Psoas muscle (tissue), 8 donors: ENCODE results near the gene CLEC2L. TPM values are rescaled to one million over a fixed set of nuclear protein-coding genes. Genes with fewer than 3 reads are reported as not detected.

Experiments
- ATAC-seq, 4 donors: fragments of 200-7000 bp; cut with Tn5 transposase; one replicate each; pipeline ENCODE4 v1.9.1; 2020; ENCODE audit warnings: moderate library complexity in 3 of 4, mild to moderate bottlenecking in 2 of 4
- DNase-seq, 2 donors: peaks; one replicate each; pipeline ENCODE4 v3.0.0-alpha.2; 2020
- H3K27ac ChIP-seq: fragments of 200-600 bp; one replicate; pipeline ENCODE4 v1.8.0; 2022
- H3K27me3 ChIP-seq, 3 donors: fragments of 200-600 bp in 1 of 3; one replicate each; pipeline versions ENCODE4 v1.6.1 to v1.8.0; 2013 to 2022; ENCODE audit warnings: low read length in 2 of 3, mild to moderate bottlenecking in 2 of 3, moderate library complexity in 1 of 3; ENCODE audit not compliant: insufficient read depth in 3 of 3
- H3K36me3 ChIP-seq, 2 donors: fragments of 200-600 bp in 1 of 2; one replicate each; pipeline versions ENCODE4 v1.6.1 to v1.8.0; 2013 to 2022; ENCODE audit warnings: low read depth in 1 of 2, mild to moderate bottlenecking in 1 of 2, moderate library complexity in 1 of 2; ENCODE audit not compliant: insufficient read depth in 1 of 2
- H3K4me1 ChIP-seq: fragments of 200-600 bp; one replicate; pipeline ENCODE4 v1.8.0; 2022
- H3K4me3 ChIP-seq: fragments of 200-600 bp; one replicate; pipeline ENCODE4 v1.8.0; 2022; ENCODE audit warnings: mild to moderate bottlenecking
- H3K9me3 ChIP-seq: fragments of 200-600 bp; one replicate; pipeline ENCODE4 v1.8.0; 2022
- WGBS, 3 donors: extraction: QIAGEN DNeasy Blood & Tissue Kit; methylation state at CpG; one replicate each; pipeline versions ENCODE4 v1.1.6 to v1.1.7; 2013; 5-methylcytosine and 5-hydroxymethylcytosine counted together
- intact Hi-C, 2 donors: fragments of 100-400 bp; cut with DNase I; formaldehyde crosslinking; loops; one replicate each; pipeline versions ENCODE4 v1.11.0 to v1.14.2; 2022
- polyA plus RNA-seq, 3 donors: library from polyadenylated mRNA; stranded (reverse); fragments of 200-250 nt; gene quantifications; one replicate each; pipeline ENCODE4 v1.2.3, GENCODE V29; 2013
- total RNA-seq, 4 donors: library from RNA; stranded (reverse); fragmentation: NEBNext Ultra II Directional in 2 of 4; extraction: Animal tissue kit (Norgen Biotek cat#: 25700) in 2 of 4; gene quantifications; one replicate each; pipeline versions ENCODE4 v1.2.1 to v1.2.4, GENCODE V29; 2021 to 2023
- TF ChIP-seq, protein P1 (sequence below): fragments of 200-600 bp; IDR thresholded peaks from one replicate; pipeline ENCODE4 v1.8.0; 2022; ENCODE audit warnings: antibody characterized with exemption
- donor health status: healthy with polysubstance abuse.
- donor health status: DM: no; HTN: no; CAD: no; lungs with moderate emphysema.
- donor health status: Bipolar disorder and iron deficiency.
- donor health status: healthy.
- donor health status: DM: yes; HTN: yes; CAD: no.
- donor health status: DM: no; HTN: no; CAD: no.
- donor health status: DM: no; HTN: no; CAD: no.
- donor health status: DM: yes; HTN: yes; CAD: no.

The CLEC2L gene
- total and polyA plus RNA-seq, 7 donors = 0.12 to 1.5 (median 0.83) TPM; not detected in 1

DNA sequence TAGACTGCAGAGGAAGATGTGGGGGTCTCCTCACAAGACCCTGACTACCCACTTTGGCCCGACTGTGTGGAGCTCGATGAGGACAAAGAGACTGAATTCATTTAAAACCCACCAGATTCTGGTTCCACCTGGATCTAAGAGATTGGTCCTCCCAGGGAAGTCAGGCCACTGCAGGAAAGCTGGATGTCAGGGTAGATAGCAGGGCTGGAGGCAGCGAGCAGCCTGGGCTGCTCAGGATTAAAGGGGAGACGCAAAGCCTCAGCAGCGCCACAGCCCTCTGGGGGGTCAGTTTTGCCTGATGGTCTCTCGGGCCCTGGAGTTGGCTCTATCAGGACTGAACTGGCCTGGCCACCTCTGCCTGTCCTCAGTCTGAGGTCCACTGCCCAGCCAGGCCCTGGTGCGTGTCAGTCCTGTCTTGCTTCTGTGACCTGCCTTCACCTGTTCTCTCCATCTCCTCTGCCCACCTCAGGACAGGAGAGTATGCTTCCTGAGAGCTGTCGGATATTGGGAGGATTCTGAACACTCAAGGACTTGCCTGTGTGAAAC is 27.8 kb upstream of the CLEC2L start:
- 84 to 90% (median 84%) methylated on average over 8 of the region's 8 CpGs for WGBS, 3 donors
- TF ChIP-seq, protein P1, sequence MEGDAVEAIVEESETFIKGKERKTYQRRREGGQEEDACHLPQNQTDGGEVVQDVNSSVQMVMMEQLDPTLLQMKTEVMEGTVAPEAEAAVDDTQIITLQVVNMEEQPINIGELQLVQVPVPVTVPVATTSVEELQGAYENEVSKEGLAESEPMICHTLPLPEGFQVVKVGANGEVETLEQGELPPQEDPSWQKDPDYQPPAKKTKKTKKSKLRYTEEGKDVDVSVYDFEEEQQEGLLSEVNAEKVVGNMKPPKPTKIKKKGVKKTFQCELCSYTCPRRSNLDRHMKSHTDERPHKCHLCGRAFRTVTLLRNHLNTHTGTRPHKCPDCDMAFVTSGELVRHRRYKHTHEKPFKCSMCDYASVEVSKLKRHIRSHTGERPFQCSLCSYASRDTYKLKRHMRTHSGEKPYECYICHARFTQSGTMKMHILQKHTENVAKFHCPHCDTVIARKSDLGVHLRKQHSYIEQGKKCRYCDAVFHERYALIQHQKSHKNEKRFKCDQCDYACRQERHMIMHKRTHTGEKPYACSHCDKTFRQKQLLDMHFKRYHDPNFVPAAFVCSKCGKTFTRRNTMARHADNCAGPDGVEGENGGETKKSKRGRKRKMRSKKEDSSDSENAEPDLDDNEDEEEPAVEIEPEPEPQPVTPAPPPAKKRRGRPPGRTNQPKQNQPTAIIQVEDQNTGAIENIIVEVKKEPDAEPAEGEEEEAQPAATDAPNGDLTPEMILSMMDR = no peak
- intact Hi-C loops = loop anchor here in 1 of 2 donors (5.0 kb wide), 1 partner anchor 132 kb away; no protein-coding TSS in a partner anchor

GRCh38 chr7:139496528-139496927 is 27.0 kb upstream of the CLEC2L start:
- no peak for DNase-seq
- TF ChIP-seq, protein P1 = no peak
- no peaks in the 10 kb centered on the region for H3K36me3 ChIP-seq
- peaks cover 11% of the 10 kb centered on the region for H3K9me3 ChIP-seq
- WGBS, 3 donors = 84 to 87% (median 85%) methylated on average over 10 of the region's 10 CpGs
- intact Hi-C loops = loop anchor here in 1 of 2 donors (5.0 kb wide), 1 partner anchor 131 kb away; no protein-coding TSS in a partner anchor
- no peak overlapping the region for H3K27ac ChIP-seq
- H3K4me3 ChIP-seq = no peak overlapping the region
- ATAC-seq = no peak
- peaks cover 0 to 1% (median 0%) of the 10 kb centered on the region in 3 donors for H3K27me3 ChIP-seq
- H3K4me1 ChIP-seq = no peaks in the 10 kb centered on the region

More for the DNA sequence above, 27.8 kb upstream of the CLEC2L start:
- Histone ChIP-seq H3K4me3 (no peak overlapping the region), H3K9me3 (peaks cover 13% of the 10 kb centered on the region), H3K4me1 (no peaks in the 10 kb centered on the region), H3K27me3 (peaks cover 0 to 1% (median 0%) of the 10 kb centered on the region in 3 donors), H3K27ac (no peak overlapping the region), H3K36me3 (no peaks in the 10 kb centered on the region)
- DNase-seq = no peak
- ATAC-seq = no peak

DNA sequence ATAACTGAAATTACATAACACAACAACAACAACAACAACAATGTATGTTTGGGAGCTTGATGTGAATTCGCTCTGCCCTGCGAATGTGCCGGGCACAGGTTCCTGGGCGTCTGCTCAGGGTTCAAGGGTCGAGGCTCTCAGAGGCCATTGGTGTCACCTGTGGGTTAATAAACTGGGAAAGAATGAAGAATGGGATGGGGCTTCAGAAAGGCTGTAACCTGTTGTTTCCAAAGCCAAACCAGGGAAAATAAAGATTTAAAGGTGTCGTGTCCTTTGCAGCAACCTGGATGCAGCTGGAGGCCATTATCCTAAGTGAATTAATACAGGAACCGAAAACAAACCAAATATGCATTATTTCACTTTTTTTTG is 22.7 kb upstream of the CLEC2L start:
- Histone ChIP-seq H3K4me1 (no peaks in the 10 kb centered on the region), H3K9me3 (no peaks in the 10 kb centered on the region), H3K27me3 (no peaks in the 10 kb centered on the region), H3K27ac (no peak overlapping the region), H3K36me3 (no peaks in the 10 kb centered on the region), H3K4me3 (no peak overlapping the region)
- DNase-seq (no peak), ATAC-seq (no peak)
- intact Hi-C loops = loop anchor here (2.0 to 5.0 kb wide), 4 partner anchors 67 to 502 kb away; no protein-coding TSS in a partner anchor
- TF ChIP-seq, protein P1 = no peak
- 94 to 97% (median 94%) methylated on average over 7 of the region's 7 CpGs for WGBS, 3 donors

GRCh38 chr7:139502226-139502625 is 21.3 kb upstream of the CLEC2L start:
- H3K36me3 ChIP-seq = no peaks in the 10 kb centered on the region
- DNase-seq (no peak), ATAC-seq (no peak)
- 82 to 86% (median 84%) methylated on average over 22 of the region's 22 CpGs for WGBS, 3 donors
- no peak overlapping the region for H3K4me3 ChIP-seq
- no peaks in the 10 kb centered on the region for H3K4me1 ChIP-seq
- intact Hi-C loops = loop anchor here in 1 of 2 donors (5.0 kb wide), 2 partner anchors 65 to 500 kb away; no protein-coding TSS in a partner anchor
- H3K27ac ChIP-seq = no peak overlapping the region
- no peaks in the 10 kb centered on the region for H3K9me3 ChIP-seq
- no peaks in the 10 kb centered on the region for H3K27me3 ChIP-seq
- TF ChIP-seq, protein P1 = no peak

DNA sequence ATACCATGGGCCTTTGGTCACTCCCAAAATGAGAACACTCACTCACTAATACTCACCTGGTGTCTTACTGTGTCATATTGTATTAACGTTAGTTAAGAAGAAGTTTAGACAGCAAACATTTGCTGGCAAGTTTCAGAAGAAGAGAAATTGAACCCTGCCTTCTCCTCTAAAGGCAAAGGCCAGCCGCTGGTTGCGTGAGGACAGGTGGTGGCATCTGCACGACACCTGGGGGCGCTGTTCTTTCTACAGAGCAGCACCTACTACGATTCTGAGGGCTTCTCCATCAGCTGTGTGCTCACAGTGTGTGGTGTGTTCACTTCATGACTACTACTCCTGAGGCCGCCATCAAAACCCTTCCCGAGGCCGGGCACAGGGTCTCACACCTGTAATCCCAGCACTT is 17.9 kb upstream of the CLEC2L start:
- WGBS, 3 donors = 68 to 78% (median 71%) methylated on average over 9 of the region's 9 CpGs
- H3K4me3 ChIP-seq = no peak overlapping the region
- DNase-seq (no peak), ATAC-seq (no peak)
- H3K9me3 ChIP-seq = no peaks in the 10 kb centered on the region
- H3K27me3 ChIP-seq = no peaks in the 10 kb centered on the region
- no peak overlapping the region for H3K27ac ChIP-seq
- H3K36me3 ChIP-seq = no peaks in the 10 kb centered on the region
- TF ChIP-seq, protein P1 = no peak
- no peaks in the 10 kb centered on the region for H3K4me1 ChIP-seq
- intact Hi-C loops = no loop called here
